ENCODE measurements around the gene ARPP19. TPM values are rescaled to one million over a fixed set of nuclear protein-coding genes. Genes with fewer than 3 reads are reported as not detected.
"Not testable (repeated sequence)": the region's sequence is repeated elsewhere in the genome, so short reads cannot be mapped to it uniquely, and the experiment has no call there.

The ARPP19 gene
- total and polyA plus RNA-seq, 2 of the 4 experiments (the other 2 are of a cell fraction): 33.4 to 65.2 TPM

GRCh38 chr15:52512869-52513268 lies 56.0 kb downstream of the ARPP19 start:
- not testable (repeated sequence) for H2BK15ac ChIP-seq (ENCODE audit: low read depth, low read length); H3K4ac ChIP-seq (ENCODE audit: low read depth, low read length)
- POLR2A ChIA-PET (ENCODE audit: unreplicated experiment): interaction anchor here (0.7 kb wide), 1 partner anchor 496 kb away, joined by 19 read pairs; no protein-coding TSS in a partner anchor

More at GRCh38 chr15:52512869-52513268, 56.0 kb downstream of the ARPP19 start:
- H2BK20ac ChIP-seq (ENCODE audit: low read depth, low read length); BruUV-seq (replicated peaks); H3K36me3 ChIP-seq (ENCODE audit: control insufficient read depth, insufficient read depth, low read length); dilution Hi-C loops (cut with HindIII; ENCODE audit: low sequenced_read_pairs, unreplicated experiment); H3K56ac ChIP-seq (ENCODE audit: extremely low read depth, insufficient read depth, low read length); DNase-seq; in situ Hi-C loops (cut with MboI; ENCODE audit: low sequenced_read_pairs); H3K27me3 ChIP-seq (ENCODE audit: control insufficient read depth, insufficient read depth, low read length); H2AFZ ChIP-seq (replicated peaks; ENCODE audit: low read length, poor library complexity); H2AK9ac ChIP-seq (replicated peaks; ENCODE audit: low read depth, low read length, poor library complexity); H4K91ac ChIP-seq (ENCODE audit: insufficient read depth, low read depth, low read length); H3K23ac ChIP-seq (ENCODE audit: low read depth, low read length); H4K5ac ChIP-seq (ENCODE audit: low read depth, low read length); H2BK120ac ChIP-seq (ENCODE audit: low read depth, low read length); ATAC-seq (ENCODE audit: low read depth); H3K9me3 ChIP-seq (ENCODE audit: control insufficient read depth, insufficient read depth, low read length); H3K4me2 ChIP-seq (ENCODE audit: low read depth, low read length); H2BK5ac ChIP-seq (ENCODE audit: low read depth, low read length, poor library complexity, severe bottlenecking); H4K8ac ChIP-seq (ENCODE audit: low read depth in 2 of 2, low read length in 2 of 2); CTCF ChIA-PET; H2AK5ac ChIP-seq (ENCODE audit: low read depth, low read length); H3K9me1 ChIP-seq (ENCODE audit: insufficient read depth, low read length); H3K14ac ChIP-seq (replicated peaks; ENCODE audit: low read depth, low read length); H3K9ac ChIP-seq (ENCODE audit: low read depth, low read length); H3K27ac ChIP-seq (ENCODE audit: insufficient read depth, low read length); H3K18ac ChIP-seq (ENCODE audit: low read depth, low read length); H3K4me1 ChIP-seq (ENCODE audit: control insufficient read depth, insufficient read depth, low read length); H3K4me3 ChIP-seq (ENCODE audit: insufficient read depth, low read depth, low read length): not testable (repeated sequence)
- WGBS, 2 experiments (ENCODE audit: extremely low coverage in 2 of 2, insufficient read length in 1 of 2): 81% methylated on average over 3 of the region's 8 CpGs; no CpG with 5 or more reads in 1 of the 2 experiments
- peaks cover 20 to 41% of the 10 kb centered on the region in 2 experiments for H3K79me1 ChIP-seq (ENCODE audit: low read depth in 1 of 2, low read length in 2 of 2)
- TF ChIP-seq CEBPB (IDR thresholded peaks at IDR 0.05; ENCODE audit: low read depth, low read length): peak; percentile 29; the same call in 1 of the 2 replicates
- intact Hi-C loops (cut with micrococcal nuclease): loop anchor here (10.0 kb wide), 1 partner anchor 48 kb away; no protein-coding TSS in a partner anchor
- peaks cover 22% of the 10 kb centered on the region; the same call in 1 of the 2 replicates for H4K20me1 ChIP-seq (ENCODE audit: insufficient read depth, low read length)

Data from IMR-90 (cell line).